HG02852 (cell line): ENCODE data around the gene SLC7A5.

ENCODE experiments used
- ATAC-seq: cut with Tn5 transposase; IDR thresholded peaks from one replicate; pipeline ENCODE4 v1.9.1; 2021; ENCODE audit warnings: mild to moderate bottlenecking, moderate library complexity; ENCODE audit not compliant: unreplicated experiment

SLC7A5 gene

GRCh38 chr16:87847785-87848675 lies 21.3 kb downstream of the SLC7A5 start:
- ATAC-seq = no peak

- no peak for ATAC-seq
Measured at GRCh38 chr16:87847467-87847784, 21.9 kb downstream of the SLC7A5 start.

- ATAC-seq = no peak
Measured at GRCh38 chr16:87846705-87847466, 22.4 kb downstream of the SLC7A5 start.

- ATAC-seq = no peak
Measured at GRCh38 chr16:87845807-87846619, 23.3 kb downstream of the SLC7A5 start.

DNA sequence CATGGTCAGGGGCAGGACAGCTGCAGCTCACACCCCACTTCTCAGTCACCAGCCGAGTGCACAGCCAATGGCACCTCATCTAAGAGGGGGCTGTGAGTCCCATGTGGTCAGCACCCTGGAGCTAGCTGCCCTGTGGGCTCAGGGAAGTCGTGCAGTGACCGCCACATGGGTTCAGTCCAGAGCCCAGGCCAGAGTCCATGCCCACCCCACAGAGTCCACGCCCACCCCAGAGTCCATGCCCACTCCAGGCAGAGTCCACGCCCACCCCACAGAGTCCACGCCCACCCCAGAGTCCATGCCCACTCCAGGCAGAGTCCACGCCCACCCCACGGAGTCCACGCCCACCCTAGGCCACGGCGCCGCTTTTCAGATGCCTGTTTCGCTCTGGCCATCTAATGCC lies 24.1 kb downstream of the SLC7A5 start:
- no peak for ATAC-seq

DNA sequence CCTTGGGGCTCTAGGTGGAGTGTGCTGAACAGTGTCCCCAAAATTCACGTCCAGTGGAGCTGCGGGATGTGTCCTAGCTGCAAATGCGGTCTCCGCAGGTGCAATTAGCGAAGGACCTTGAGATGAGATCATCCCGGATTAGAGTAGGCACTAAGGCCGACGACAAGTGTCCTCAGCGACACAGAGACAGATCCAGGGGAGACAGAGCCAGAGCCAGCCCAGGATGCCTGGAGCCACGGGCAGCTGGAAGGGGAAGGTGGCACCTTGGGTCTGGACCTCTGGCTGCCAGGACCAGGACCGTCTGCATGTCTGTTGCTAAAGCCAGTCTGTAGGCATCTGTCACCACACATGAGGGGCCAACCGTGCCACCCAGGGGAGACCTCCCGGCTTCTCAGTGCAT lies 24.5 kb downstream of the SLC7A5 start:
- ATAC-seq = no peak

- ATAC-seq = no peak
Measured at GRCh38 chr16:87844120-87844733, 25.1 kb downstream of the SLC7A5 start.

DNA sequence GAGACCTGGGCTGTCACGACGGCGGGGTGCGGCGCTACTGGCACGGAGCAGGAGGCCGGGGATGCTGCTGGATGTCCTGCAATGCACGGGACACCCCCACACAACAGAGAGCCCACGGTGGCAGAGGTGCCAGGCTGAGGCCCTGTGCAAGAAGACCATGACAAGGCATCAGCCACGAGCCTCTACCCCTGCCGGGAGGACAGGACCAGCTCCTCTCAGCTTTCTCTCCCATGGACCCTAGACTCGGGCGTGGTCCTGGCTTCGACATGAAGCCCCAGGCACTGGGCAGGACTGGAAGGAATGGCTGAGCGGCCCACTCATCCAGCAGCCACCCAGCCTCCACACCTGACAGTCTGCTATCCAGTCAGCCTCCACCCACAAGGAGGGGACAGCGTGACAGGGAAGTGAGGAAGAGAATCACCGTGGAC lies 25.6 kb downstream of the SLC7A5 start:
- ATAC-seq = no peak

DNA sequence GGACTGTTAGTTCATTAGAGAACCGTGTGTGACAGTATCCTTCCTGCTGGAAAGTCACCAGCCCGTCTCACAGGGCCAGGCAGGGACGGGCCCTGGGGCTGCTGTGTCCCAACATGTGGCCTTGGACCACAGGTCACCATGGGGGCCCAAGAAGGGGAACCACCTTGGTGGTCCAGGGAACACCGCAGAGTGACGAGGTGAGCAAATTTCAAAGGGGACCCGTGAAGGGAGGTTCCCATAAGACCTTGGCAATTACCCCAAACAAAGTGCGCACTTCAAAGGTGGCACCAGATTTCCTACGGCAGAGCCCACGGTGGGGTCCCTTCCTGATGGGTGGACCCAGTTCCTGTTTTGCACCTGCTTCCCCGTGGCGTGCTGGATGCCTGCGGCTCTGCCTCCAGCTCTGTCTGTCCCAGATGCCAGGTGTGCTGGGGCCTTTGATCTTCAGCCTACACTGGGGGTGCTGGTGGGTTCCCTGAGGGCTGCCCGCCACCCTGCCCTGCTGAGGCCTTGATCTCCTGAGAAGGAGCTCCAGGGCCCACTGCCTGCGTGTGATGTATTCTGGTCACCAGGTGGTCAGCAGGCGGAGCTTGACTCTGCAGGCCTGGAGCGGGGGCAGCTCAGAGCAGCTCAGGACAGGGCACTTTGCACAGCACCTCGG lies 27.0 kb downstream of the SLC7A5 start:
- ATAC-seq = no peak

- ATAC-seq = no peak
Measured at GRCh38 chr16:87841340-87842208, 27.7 kb downstream of the SLC7A5 start.

DNA sequence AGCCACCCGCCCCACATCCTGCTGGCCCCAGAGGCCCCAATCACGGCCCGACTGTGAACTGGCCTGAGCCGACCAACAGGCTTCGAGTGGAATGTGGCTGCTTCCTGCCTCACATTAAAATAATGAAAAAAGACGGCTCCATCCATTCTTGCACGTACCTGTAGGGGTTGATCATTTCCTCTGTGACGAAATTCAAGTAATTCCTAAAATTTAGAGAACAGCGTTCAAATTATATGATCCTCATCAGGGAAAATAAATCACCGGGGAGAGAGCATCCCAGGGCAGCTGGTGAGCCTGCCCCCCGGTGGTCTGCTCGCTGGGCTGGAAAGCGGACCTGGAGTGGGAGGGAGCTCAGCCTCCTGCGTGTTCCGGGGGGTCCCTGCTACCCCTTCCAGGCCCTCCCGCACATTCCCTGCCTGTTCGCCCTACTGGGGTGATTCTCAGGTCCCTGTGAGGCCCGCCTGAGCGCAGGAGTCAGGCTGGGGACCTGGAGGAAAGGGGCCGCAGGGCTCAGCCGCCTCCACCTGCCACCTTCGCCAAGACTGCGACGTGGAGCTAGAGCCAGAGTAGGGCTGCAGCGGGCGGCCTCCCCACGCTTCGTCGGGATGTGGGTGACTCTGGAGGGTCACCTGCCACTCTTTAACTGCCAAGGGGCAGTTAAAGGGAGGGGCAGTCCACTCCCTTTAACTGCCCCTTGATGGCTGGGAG lies 28.9 kb downstream of the SLC7A5 start:
- no peak for ATAC-seq

DNA sequence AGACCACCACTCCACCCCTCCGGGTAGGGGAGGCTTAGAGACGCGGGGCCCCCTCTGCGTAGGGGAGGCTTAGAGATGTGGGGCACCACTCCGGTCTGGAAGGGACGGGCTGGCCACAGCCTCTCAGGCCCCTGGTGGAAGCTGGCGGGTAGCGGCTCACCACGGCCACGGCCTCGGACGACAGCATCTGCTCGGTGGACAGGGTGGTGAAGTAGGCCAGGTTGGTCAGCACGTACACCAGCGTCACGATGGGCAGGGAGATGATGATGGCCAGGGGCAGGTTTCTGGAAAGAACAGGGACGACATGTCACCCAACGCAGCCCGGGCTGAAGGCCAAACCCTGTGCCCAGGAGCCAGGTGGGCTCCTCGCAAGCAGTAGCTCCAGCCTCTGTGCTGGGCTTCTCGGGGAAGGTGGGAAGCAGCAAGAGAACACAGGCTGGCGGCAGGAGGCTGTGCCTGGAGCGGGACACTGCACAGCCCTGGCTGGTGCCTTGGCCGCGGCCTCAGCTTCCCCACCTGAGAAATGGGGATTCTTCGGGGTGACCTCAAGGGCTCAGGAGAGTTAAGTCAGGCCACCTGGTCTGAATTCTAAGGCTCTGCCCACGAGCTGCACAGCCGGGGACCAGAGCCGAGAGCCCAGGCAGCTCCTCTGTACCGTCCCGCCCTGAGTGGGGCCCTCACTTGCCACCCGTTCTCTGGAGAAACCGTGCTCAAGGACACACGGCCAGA lies 29.6 kb downstream of the SLC7A5 start:
- ATAC-seq = no peak

- ATAC-seq = no peak
Measured at GRCh38 chr16:87838643-87839541, 30.4 kb downstream of the SLC7A5 start.

DNA sequence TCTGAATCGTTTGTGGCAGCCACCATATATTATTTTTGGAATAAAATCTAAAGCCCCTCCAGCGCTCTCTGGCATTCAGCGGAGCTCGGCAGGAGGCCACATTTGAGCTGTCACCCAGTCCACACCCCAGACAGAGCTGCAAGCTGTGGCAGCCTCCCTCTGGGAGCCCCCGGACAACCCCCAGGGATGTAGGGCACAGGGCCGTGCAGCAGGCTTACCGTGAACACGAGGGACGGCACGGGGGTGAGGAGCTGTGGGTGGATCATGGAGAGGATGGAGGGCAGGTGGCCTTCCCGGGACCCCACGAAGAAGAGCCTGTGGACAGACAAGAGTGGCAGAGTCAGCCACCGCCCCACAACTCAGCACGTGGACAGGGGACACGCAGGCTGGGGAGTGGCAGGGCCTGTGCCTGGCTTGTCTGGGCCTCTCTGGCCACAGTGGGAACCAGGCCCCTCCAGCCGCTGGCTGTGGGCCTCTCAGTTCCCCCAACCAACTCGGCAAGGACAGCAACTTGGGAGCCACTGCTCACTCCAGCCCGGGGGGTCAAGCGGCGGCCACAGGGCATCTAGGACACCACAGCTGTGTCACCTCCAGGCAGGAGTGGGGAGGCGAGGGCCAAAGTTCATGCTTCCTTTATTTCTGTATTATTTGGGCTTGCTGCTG lies 31.5 kb downstream of the SLC7A5 start:
- ATAC-seq = no peak

DNA sequence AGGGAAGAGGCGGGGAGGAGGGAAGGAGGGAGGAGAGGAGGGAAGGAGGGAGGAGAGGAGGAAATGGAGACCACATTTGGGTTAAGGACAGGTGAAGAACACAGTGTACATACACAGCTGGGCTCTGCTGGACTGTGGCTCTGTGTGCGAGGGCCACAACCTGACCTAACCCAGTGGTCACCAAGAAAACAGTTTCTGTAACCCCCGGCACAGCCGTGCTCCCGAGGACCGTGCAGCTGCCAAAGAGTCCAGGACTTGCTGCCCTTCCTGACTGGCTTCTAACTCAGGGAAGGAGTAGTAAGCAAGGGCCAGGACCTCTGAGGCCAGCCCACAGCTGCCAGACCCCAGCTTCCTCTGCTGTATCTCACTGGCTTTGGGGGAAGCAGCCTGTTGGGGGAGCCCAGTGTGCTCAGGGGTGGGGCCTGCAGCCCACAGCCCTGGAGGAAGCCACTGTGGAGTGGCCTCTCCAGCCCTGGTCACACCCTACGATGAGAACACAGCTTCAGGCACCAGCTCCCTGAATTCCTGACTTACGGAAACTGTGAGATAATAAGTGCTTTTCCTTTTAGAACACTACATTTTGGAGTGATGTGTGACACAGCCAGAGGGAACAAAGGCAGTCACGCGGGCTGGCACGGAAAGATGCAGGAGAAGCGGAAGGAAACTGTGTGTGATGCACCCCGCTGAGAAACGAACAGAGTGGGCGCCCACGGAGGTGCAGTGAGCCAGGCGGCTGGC lies 32.3 kb downstream of the SLC7A5 start:
- no peak for ATAC-seq

GRCh38 chr16:87836346-87836843 lies 32.9 kb downstream of the SLC7A5 start:
- ATAC-seq = no peak
